WI38 (cell line): ENCODE measurements around the gene KLHDC7B.
"Not testable (repeated sequence)": the region's sequence is repeated elsewhere in the genome, so short reads cannot be mapped to it uniquely, and the experiment has no call there.

Experiments
- H3K4me3 ChIP-seq: 2 replicates; pipeline ENCODE4 v1.5.1; 2011; ENCODE audit warnings: low read depth, mild to moderate bottlenecking, control low read depth, low read length
- CTCF ChIP-seq: IDR thresholded peaks from 2 replicates; pipeline ENCODE4 v1.5.1; 2012; ENCODE audit warnings: low read depth, mild to moderate bottlenecking, control low read depth, low read length

The KLHDC7B gene

GRCh38 chr22:50519151-50519550 lies 26.5 kb upstream of the KLHDC7B start:
- no peak for TF ChIP-seq CTCF
- no peak overlapping the region for H3K4me3 ChIP-seq

GRCh38 chr22:50520184-50520583 lies 25.5 kb upstream of the KLHDC7B start:
- not testable (repeated sequence) for H3K4me3 ChIP-seq

GRCh38 chr22:50520826-50521453 lies 24.8 kb upstream of the KLHDC7B start:
- no peak for TF ChIP-seq CTCF
- H3K4me3 ChIP-seq, result no peak overlapping the region

- no peak for TF ChIP-seq CTCF
- no peak overlapping the region for H3K4me3 ChIP-seq
Observed at GRCh38 chr22:50521710-50522109, 24.0 kb upstream of the KLHDC7B start.

- H3K4me3 ChIP-seq, result no peak overlapping the region
- TF ChIP-seq CTCF, result no peak
Observed at GRCh38 chr22:50522208-50522805, 23.4 kb upstream of the KLHDC7B start.

- no peak for TF ChIP-seq CTCF
Observed at GRCh38 chr22:50522806-50523438, 22.8 kb upstream of the KLHDC7B start.

GRCh38 chr22:50523458-50523805 lies 22.3 kb upstream of the KLHDC7B start:
- no peak overlapping the region for H3K4me3 ChIP-seq

More at GRCh38 chr22:50522806-50523438, 22.8 kb upstream of the KLHDC7B start:
- no peak overlapping the region for H3K4me3 ChIP-seq

More at GRCh38 chr22:50523458-50523805, 22.3 kb upstream of the KLHDC7B start:
- TF ChIP-seq CTCF, result no peak
